22Rv1 (cell line): Measurements from ENCODE around the gene ABCF2.

Source experiments
- CTCF ChIP-seq: fragments of 450-650 bp; IDR thresholded peaks from 2 replicates; pipeline ENCODE4 v1.5.1; 2017; ENCODE audit warnings: mild to moderate bottlenecking
- ZFX ChIP-seq: fragments of 450-650 bp; IDR thresholded peaks from 2 replicates; pipeline ENCODE4 v1.6.1; 2017; ENCODE audit warnings: antibody characterized with exemption, borderline replicate concordance

GRCh38 chr7:151197932-151198331, 29.1 kb downstream of the ABCF2 start:
- TF ChIP-seq CTCF (no peak), ZFX (no peak)
